Activated T-cell treated with anti-CD3 and anti-CD28 coated beads, Interleukin-2, amount 50 U/mL, for 48 hours (primary cell): ENCODE measurements around the gene EIF6.
A peak's percentile ranks its signal among the peaks of the same experiment; 100 is the strongest.
"Not testable (repeated sequence)": the region's sequence is repeated elsewhere in the genome, so short reads cannot be mapped to it uniquely, and the experiment has no call there.

Experiments used
- DNase-seq, 2 experiments: peaks; one replicate each; pipeline ENCODE4 v3.0.0-alpha.2; 2020

Gene EIF6

GRCh38 chr20:35284267-35284991, at the start of gene EIF6:
Gene EIF6 (minus strand): TSS chr20:35284772. CDS start chr20:35284487, 285 bp downstream.
- DNase-seq: peak; percentile 87 to 88

GRCh38 chr20:35333606-35334005, 49.0 kb upstream of the EIF6 start:
- no peak for DNase-seq

- no peak for DNase-seq
Measured at GRCh38 chr20:35332540-35333200, 48.1 kb upstream of the EIF6 start.

GRCh38 chr20:35329435-35330139, 45.0 kb upstream of the EIF6 start:
- peak; percentile 81 to 82 for DNase-seq

- DNase-seq: no peak
Measured at GRCh38 chr20:35328689-35329088, 44.1 kb upstream of the EIF6 start.

GRCh38 chr20:35328095-35328685, 43.6 kb upstream of the EIF6 start:
- no peak for DNase-seq

- DNase-seq: no peak
Measured at GRCh38 chr20:35327074-35327976, 42.8 kb upstream of the EIF6 start.

- DNase-seq: no peak
Measured at GRCh38 chr20:35326740-35327073, 42.1 kb upstream of the EIF6 start.

- no peak for DNase-seq
Measured at GRCh38 chr20:35326021-35326739, 41.6 kb upstream of the EIF6 start.

GRCh38 chr20:35325401-35325800, 40.8 kb upstream of the EIF6 start:
- DNase-seq: no peak

GRCh38 chr20:35320396-35321126, 36.0 kb upstream of the EIF6 start:
- no peak for DNase-seq

GRCh38 chr20:35319871-35320197, 35.3 kb upstream of the EIF6 start:
- no peak for DNase-seq

GRCh38 chr20:35319192-35319870, 34.8 kb upstream of the EIF6 start:
- DNase-seq: no peak

- DNase-seq: no peak
Measured at GRCh38 chr20:35318502-35319157, 34.1 kb upstream of the EIF6 start.

- no peak for DNase-seq
Measured at GRCh38 chr20:35317416-35318210, 33.0 kb upstream of the EIF6 start.

GRCh38 chr20:35316086-35316485, 31.5 kb upstream of the EIF6 start:
- no peak for DNase-seq

GRCh38 chr20:35315632-35316020, 31.1 kb upstream of the EIF6 start:
- not testable (repeated sequence) for DNase-seq

GRCh38 chr20:35314816-35315631, 30.5 kb upstream of the EIF6 start:
- no peak for DNase-seq
